Measurements from ENCODE around the gene CSRP3.

DNA sequence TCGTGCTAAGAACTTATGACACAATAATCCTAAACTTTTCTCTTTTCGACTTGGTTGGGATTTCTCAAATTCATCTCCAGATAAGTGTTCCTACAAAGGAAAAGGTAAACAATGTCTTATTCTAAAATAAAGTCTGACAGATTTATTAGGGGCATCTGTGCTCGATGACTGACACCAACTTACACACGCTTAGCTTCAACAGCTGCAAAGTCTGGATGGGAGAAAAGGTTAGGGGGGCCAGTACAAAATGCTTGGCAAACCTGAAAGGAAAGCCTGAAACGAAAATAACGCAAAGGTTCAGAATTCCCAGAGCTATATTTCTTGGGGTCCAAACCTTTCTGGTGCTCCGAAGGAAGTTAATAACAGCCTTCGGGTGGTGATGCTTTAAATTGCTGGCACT lies 35.6 kb upstream of the CSRP3 start:
- TF ChIP-seq CTCF (IDR thresholded peaks at IDR 0.05) (no peak), POLR2A (IDR thresholded peaks at IDR 0.05) (no peak), POLR2AphosphoS5 (IDR thresholded peaks at IDR 0.05) (no peak)
